Measurements from ENCODE around the gene CCNB2.

The CCNB2 gene

GRCh38 chr15:59131456-59131855, 26.5 kb downstream of the CCNB2 start:
- peaks cover 77% of the 10 kb centered on the region for H3K36me3 ChIP-seq (ENCODE audit: low read length)
- H3K79me2 ChIP-seq (ENCODE audit: insufficient read depth, low read length): peaks cover 7% of the 10 kb centered on the region; the same call in 1 of the 2 replicates
- H3K9me2 ChIP-seq (replicated peaks; ENCODE audit: insufficient read depth, low read length): no peaks in the 10 kb centered on the region
- H3K27ac ChIP-seq (ENCODE audit: low read depth, low read length): no peak overlapping the region
- no peak overlapping the region for H3K9ac ChIP-seq (ENCODE audit: low read length)
- no peaks in the 10 kb centered on the region for H3K27me3 ChIP-seq (ENCODE audit: low read length)
- TF ChIP-seq CTCF (IDR thresholded peaks at IDR 0.05; ENCODE audit: insufficient read depth, low read length, poor library complexity, severe bottlenecking) (no peak), EZH2phosphoT487 (conservative IDR thresholded peaks at IDR 0.05; ENCODE audit: low read length) (no peak)
- no peak overlapping the region for H3K4me3 ChIP-seq (ENCODE audit: insufficient read depth, low read length, poor library complexity, severe bottlenecking)
- no peaks in the 10 kb centered on the region for H4K20me1 ChIP-seq (ENCODE audit: low read depth, low read length)
- peaks cover 42% of the 10 kb centered on the region for H3F3A ChIP-seq (ENCODE audit: insufficient read depth)
- no peak overlapping the region for H2AFZ ChIP-seq (ENCODE audit: low read depth, low read length, severe bottlenecking)
- no peak overlapping the region for H3K4me2 ChIP-seq (ENCODE audit: low read depth, low read length, poor library complexity, severe bottlenecking)
- H3K9me3 ChIP-seq (ENCODE audit: insufficient read depth, low read length): no peaks in the 10 kb centered on the region; the same call in 1 of the 2 replicates

GRCh38 chr15:59131969-59132562, 27.1 kb downstream of the CCNB2 start:
- TF ChIP-seq CTCF (IDR thresholded peaks at IDR 0.05; ENCODE audit: insufficient read depth, low read length, poor library complexity, severe bottlenecking) (no peak), EZH2phosphoT487 (conservative IDR thresholded peaks at IDR 0.05; ENCODE audit: low read length) (no peak)
- H2AFZ ChIP-seq (ENCODE audit: low read depth, low read length, severe bottlenecking): no peak overlapping the region
- H3K27me3 ChIP-seq (ENCODE audit: low read length): no peaks in the 10 kb centered on the region
- H4K20me1 ChIP-seq (ENCODE audit: low read depth, low read length): no peaks in the 10 kb centered on the region
- no peak overlapping the region for H3K27ac ChIP-seq (ENCODE audit: low read depth, low read length)
- no peak overlapping the region for H3K9ac ChIP-seq (ENCODE audit: low read length)
- H3K79me2 ChIP-seq (ENCODE audit: insufficient read depth, low read length): peaks cover 7% of the 10 kb centered on the region; the same call in 1 of the 2 replicates
- no peaks in the 10 kb centered on the region for H3K9me2 ChIP-seq (replicated peaks; ENCODE audit: insufficient read depth, low read length)
- peaks cover 82% of the 10 kb centered on the region for H3K36me3 ChIP-seq (ENCODE audit: low read length)
- H3F3A ChIP-seq (ENCODE audit: insufficient read depth): peaks cover 41% of the 10 kb centered on the region
- no peaks in the 10 kb centered on the region; the same call in 1 of the 2 replicates for H3K9me3 ChIP-seq (ENCODE audit: insufficient read depth, low read length)
- no peak overlapping the region for H3K4me3 ChIP-seq (ENCODE audit: insufficient read depth, low read length, poor library complexity, severe bottlenecking)
- H3K4me2 ChIP-seq (ENCODE audit: low read depth, low read length, poor library complexity, severe bottlenecking): no peak overlapping the region

GRCh38 chr15:59133929-59134427, 29.0 kb downstream of the CCNB2 start:
- H3K4me2 ChIP-seq (ENCODE audit: low read depth, low read length, poor library complexity, severe bottlenecking): no peak overlapping the region
- no peaks in the 10 kb centered on the region for H3K27me3 ChIP-seq (ENCODE audit: low read length)
- no peak overlapping the region for H3K4me3 ChIP-seq (ENCODE audit: insufficient read depth, low read length, poor library complexity, severe bottlenecking)
- peaks cover 84% of the 10 kb centered on the region for H3K36me3 ChIP-seq (ENCODE audit: low read length)
- H3K9me2 ChIP-seq (replicated peaks; ENCODE audit: insufficient read depth, low read length): no peaks in the 10 kb centered on the region
- no peak overlapping the region for H3K27ac ChIP-seq (ENCODE audit: low read depth, low read length)
- H3F3A ChIP-seq (ENCODE audit: insufficient read depth): peaks cover 51% of the 10 kb centered on the region
- H3K9me3 ChIP-seq (ENCODE audit: insufficient read depth, low read length): no peaks in the 10 kb centered on the region; the same call in 1 of the 2 replicates
- no peak overlapping the region for H3K9ac ChIP-seq (ENCODE audit: low read length)
- TF ChIP-seq EZH2phosphoT487 (conservative IDR thresholded peaks at IDR 0.05; ENCODE audit: low read length) (no peak), CTCF (IDR thresholded peaks at IDR 0.05; ENCODE audit: insufficient read depth, low read length, poor library complexity, severe bottlenecking) (no peak)
- peaks cover 7% of the 10 kb centered on the region; the same call in 1 of the 2 replicates for H3K79me2 ChIP-seq (ENCODE audit: insufficient read depth, low read length)
- H4K20me1 ChIP-seq (ENCODE audit: low read depth, low read length): no peaks in the 10 kb centered on the region
- H2AFZ ChIP-seq (ENCODE audit: low read depth, low read length, severe bottlenecking): no peak overlapping the region
